Measurements from ENCODE around the gene CAPN1.
"Not testable (repeated sequence)": the region's sequence is repeated elsewhere in the genome, so short reads cannot be mapped to it uniquely, and the experiment has no call there.

Gene CAPN1

DNA sequence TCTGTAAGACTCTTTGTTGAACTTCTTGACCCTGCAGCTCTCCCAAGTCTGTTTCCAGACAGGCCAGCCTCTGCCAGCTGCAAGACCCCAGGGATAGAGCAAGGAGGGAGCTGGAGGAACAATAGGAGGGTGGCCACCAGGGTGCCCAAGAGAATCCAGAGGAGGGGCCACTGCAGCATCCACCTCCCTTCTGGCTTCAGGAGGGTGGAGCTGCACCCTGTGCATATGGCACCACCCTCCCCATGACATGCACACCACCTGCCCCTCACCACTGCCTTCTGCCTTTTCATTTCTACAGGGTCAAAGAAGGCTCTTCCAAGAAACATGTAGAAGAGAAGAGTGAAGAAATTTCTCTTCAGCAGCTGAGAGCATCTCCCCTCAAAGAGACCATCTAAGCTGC, 60.0 kb downstream of the CAPN1 start:
- no peak for DNase-seq (ENCODE audit: low read depth, low spot score)
- no peak overlapping the region for H3K4me3 ChIP-seq (ENCODE audit: low read length)

DNA sequence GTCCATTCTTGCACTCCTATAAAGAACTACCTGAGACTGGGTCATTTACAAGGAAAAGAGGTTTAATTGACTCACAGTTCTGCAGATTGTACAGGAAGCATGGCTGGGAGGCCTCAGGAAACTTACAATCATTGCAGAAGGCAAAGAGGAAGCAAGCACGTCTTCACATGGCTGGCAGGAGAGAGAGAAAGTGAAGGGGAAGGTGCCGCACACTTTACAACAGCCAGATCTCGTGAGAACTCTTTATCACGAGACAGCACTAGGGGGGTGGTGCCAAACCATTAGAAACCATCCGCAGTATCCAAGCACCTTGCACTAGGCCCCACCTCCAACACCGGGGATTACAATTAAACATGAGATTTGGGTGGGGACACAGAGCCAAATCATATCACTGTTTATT, 60.7 kb downstream of the CAPN1 start:
- no peak for DNase-seq (ENCODE audit: low read depth, low spot score)
- H3K4me3 ChIP-seq (ENCODE audit: low read length): no peak overlapping the region

DNA sequence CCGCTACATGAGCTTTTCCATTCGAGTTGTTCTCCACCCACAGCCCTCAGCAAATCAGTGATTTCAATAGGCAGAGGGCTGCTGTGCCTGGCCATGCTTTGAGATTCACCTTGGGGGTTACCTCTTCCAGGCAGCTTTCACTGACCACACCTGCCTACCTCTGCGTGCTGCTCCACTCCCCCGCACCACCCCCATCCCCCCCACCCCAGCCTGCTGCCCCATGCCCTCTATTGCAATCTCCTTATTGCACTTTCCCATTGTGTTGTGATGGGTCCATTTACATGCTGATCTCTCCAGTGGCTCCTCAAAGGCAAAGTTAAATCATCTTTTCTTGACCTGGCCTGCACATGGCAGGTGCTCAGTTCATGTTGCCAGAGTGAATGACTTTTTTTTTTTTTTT, 62.1 kb downstream of the CAPN1 start:
- no peak for DNase-seq (ENCODE audit: low read depth, low spot score)
- H3K4me3 ChIP-seq (ENCODE audit: low read length): no peak overlapping the region

DNA sequence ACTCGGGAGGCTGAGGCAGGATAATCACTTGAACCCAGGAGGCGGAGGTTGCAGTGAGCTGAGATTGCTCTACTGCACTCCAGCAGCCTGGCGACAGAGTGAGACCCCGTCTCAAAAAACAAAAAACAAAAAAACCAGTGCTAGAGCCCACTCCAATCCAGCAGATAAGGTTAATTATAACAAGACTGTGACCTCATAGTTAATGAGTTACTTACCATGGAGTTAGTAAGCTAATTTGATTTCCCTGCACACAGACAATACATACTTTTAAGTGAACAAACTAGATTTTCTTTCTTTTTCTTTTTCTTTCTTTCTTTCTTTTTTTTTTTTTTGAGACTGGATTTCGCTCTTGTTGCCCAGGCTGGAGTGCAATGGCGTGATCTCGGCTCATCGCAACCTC, 63.3 kb downstream of the CAPN1 start:
- DNase-seq (ENCODE audit: low read depth, low spot score); H3K4me3 ChIP-seq (ENCODE audit: low read length): not testable (repeated sequence)

DNA sequence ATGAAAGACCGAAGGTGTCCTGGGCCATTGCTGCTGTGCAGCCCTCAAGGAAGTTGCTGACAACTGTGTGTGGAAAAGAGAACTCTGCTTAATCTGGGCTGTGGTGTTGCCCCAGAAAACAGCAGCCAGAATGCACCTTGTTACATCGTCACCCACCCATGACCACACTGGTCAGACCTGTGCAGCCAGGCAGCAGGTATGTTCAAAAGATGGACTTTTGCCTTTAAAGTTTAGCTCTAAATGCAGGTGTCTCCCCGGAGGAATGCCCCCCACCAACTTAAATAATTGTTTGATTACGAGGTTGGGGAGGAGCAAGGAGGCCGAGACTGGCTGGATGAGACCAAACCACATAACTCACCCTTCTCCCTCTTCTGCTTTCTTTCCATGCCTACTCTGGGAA, 64.8 kb downstream of the CAPN1 start:
- DNase-seq (ENCODE audit: low read depth, low spot score): no peak
- H3K4me3 ChIP-seq (ENCODE audit: low read length): no peak overlapping the region

DNA sequence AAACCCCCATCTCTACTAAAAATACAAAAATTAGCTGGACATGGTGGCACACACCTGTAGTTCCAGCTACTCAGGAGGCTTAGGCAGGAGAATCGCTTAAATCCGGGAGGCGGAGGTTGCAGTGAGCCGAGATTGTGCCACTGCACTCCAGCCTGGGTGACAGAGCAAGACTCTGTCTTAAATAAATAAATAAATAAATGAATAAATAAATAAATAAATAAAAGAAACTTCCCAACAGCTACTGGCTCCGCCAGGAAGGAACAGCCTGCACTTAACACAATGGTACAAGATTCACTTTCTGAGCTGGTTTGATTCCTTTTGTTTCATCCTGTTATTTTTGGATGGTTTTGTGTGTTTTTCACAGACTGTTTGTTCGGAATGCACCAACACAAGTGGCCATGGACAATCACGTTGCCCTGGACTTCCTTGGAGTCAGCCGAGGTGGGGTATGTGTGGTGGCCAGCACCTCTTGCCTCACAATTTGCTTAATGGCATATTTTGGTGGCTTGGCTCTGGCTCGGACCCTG, 66.5 kb downstream of the CAPN1 start:
- not testable (repeated sequence) for H3K4me3 ChIP-seq (ENCODE audit: low read length); DNase-seq (ENCODE audit: low read depth, low spot score)

DNA sequence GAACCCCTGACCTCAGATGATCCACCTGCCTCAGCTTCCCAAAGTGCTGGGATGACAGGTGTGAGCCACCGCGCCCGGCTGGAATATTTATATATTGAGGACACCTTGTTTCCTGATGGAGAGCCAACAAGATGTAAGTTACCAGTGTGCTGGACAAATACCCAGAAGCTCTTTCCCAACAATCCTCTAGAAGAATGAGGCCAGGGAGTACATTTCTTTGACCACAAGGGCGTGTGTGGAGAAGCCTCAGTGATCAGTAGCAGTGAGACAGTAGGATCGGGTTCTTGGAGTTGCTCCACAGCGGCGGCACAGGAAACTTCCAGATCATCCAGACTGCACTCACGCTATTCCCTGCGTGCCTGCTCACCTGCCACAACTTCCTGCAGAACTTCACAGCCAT, 69.7 kb downstream of the CAPN1 start:
- H3K4me3 ChIP-seq (ENCODE audit: low read length): no peak overlapping the region
- no peak for DNase-seq (ENCODE audit: low read depth, low spot score)

DNA sequence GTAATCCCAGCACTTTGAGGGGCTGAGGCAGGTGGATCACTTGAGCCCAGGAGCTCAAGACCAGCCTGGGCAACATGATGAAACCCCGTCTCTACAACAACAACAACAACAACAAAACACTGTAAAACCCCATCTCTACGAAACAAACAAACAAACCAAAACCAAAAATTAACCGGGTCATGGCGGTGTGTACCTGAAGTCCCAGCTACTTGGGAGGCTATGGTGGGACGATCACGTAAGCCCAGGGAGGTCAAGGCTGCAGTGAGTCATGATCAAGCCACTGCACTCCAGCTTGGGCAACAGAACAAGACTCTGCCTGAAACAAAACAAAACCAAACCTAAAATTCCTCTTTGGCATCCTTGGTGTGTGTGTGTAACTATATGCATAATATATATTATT, 73.0 kb downstream of the CAPN1 start:
- no peak for DNase-seq (ENCODE audit: low read depth, low spot score)
- no peak overlapping the region for H3K4me3 ChIP-seq (ENCODE audit: low read length)

DNA sequence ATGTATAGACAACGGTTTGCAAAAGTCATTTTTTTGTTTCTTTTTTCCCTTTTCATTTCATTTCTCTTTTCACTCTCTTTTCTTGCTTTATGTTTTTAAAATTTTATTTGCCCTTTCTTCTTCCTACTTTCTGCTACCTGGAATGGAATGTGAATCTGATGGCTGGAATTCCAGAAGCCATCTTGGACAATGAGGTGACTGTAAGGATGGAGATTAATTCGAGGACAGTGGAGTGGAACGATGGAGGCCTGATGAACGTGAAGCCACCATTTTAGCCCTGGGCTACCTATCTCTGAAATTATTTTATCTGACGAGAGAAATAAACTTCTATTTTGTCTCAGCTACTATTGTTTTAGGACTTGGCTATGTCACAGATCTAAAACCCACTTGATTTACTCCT, 77.3 kb downstream of the CAPN1 start:
- no peak for DNase-seq (ENCODE audit: low read depth, low spot score)
- no peak overlapping the region for H3K4me3 ChIP-seq (ENCODE audit: low read length)

DNA sequence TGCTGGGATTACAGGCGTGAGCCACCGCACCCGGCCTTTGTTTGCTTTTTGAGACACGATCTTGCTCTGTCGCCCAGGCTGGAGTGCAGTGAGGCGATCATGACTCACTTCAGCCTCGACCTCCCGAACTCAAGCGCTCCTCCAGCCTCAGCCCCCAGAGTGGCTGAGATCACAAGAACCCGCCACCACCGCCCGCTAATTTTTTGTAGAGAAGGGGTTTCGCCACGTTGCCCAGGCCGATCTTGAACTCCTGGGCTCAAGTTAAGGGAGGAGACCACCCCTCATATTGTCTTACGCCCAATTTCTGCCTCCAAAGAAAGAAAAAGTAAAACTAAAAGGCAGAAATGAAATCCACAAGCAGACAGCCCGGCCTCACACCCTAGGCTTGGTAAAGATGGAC, 78.6 kb downstream of the CAPN1 start:
- no peak for DNase-seq (ENCODE audit: low read depth, low spot score)

DNA sequence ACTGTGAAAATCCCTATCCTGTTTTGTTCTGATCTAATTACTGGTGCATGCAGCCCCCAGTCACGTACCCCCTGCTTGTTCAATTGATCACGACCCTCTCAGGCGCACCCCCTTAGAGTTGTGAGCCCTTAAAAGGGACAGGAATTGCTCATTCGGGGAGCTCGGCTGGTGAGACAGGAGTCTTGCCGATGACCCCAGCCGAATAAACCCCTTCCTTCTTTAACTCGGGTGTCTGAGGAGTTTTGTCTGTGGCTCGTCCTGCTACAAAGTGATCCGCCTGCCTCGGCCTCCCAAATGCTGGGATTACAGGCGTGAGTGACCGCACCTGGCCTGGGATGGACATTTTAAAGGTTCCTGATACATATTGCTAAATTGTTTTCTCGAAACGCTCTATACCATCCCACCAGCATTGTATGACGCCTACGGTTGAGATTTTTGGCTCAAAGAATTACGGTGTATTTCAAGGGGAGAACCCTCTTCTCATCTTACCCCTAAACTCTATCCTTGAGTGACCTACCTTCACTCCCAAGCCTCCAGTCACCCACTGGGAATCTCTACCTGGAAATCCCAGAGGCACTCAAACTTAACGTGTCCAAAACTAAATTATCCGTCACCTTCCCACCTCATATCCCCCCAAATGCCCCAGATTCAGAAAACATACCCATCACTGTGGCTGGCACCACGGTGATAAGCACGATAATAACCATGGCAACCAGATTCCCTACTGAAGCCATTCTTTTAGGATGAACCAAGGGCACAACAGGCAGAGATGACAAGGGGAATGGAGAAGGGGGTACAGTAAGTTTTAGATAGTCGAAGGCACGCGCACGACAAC, 79.2 kb downstream of the CAPN1 start:
- peak overlapping the region; percentile 96 for H3K4me3 ChIP-seq (ENCODE audit: low read length)
- DNase-seq (ENCODE audit: low read depth, low spot score): no peak

More for the DNA sequence above, 78.6 kb downstream of the CAPN1 start:
- H3K4me3 ChIP-seq (ENCODE audit: low read length): no peak overlapping the region

Measured in Jurkat, Clone E6-1 (cell line).